HG02610 (cell line): ENCODE results near the gene ANAPC5.
"Not testable (repeated sequence)": the region's sequence is repeated elsewhere in the genome, so short reads cannot be mapped to it uniquely, and the experiment has no call there.

Experiments
- ATAC-seq: cut with Tn5 transposase; IDR thresholded peaks from one replicate; pipeline ENCODE4 v1.9.1; 2021; ENCODE audit warnings: mild to moderate bottlenecking, moderate library complexity; ENCODE audit not compliant: unreplicated experiment

ANAPC5 gene, protein sequence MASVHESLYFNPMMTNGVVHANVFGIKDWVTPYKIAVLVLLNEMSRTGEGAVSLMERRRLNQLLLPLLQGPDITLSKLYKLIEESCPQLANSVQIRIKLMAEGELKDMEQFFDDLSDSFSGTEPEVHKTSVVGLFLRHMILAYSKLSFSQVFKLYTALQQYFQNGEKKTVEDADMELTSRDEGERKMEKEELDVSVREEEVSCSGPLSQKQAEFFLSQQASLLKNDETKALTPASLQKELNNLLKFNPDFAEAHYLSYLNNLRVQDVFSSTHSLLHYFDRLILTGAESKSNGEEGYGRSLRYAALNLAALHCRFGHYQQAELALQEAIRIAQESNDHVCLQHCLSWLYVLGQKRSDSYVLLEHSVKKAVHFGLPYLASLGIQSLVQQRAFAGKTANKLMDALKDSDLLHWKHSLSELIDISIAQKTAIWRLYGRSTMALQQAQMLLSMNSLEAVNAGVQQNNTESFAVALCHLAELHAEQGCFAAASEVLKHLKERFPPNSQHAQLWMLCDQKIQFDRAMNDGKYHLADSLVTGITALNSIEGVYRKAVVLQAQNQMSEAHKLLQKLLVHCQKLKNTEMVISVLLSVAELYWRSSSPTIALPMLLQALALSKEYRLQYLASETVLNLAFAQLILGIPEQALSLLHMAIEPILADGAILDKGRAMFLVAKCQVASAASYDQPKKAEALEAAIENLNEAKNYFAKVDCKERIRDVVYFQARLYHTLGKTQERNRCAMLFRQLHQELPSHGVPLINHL

DNA sequence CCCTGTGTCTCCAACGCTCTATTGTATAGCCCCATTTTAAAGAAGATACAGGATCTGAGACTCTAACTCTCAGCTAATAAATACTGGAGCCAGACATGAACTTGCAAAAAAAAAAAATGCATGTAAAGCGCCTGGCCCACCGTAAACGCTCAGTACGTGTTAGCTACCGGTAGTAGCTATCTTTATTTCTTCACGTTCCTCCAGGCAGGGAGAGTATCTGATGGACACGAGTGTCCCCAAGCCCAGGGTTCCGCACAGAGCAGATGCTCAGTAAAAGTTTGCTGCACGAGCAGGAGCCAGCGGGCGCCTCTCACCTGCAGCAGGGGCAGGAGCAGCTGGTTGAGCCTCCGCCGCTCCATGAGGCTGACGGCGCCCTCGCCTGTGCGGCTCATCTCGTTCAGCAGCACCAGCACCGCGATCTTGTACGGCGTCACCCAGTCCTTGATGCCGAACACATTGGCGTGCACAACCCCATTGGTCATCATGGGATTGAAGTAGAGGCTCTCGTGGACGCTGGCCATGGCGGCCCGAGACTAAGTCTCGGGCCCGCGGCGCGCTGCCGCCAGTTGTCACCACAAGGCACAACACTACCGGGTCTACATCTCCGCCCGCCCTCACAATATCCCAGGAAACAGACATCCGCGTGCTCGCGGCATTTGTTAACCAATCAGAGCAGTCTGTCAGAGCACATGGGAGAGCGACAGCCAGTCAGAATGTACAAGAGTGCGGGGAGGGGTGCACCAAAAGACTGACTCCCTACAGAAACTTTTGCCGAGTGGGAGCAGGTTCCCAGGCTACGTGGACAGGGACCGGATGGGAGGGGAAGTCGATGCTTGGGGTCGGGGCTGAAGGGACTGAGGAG, at the start of gene ANAPC5:
Gene ANAPC5, minus strand, starts transcription at position 592 of the 862 bp plus-strand sequence. Its CDS starts 71 bp downstream, at position 521.
- peak; percentile 99 for ATAC-seq

DNA sequence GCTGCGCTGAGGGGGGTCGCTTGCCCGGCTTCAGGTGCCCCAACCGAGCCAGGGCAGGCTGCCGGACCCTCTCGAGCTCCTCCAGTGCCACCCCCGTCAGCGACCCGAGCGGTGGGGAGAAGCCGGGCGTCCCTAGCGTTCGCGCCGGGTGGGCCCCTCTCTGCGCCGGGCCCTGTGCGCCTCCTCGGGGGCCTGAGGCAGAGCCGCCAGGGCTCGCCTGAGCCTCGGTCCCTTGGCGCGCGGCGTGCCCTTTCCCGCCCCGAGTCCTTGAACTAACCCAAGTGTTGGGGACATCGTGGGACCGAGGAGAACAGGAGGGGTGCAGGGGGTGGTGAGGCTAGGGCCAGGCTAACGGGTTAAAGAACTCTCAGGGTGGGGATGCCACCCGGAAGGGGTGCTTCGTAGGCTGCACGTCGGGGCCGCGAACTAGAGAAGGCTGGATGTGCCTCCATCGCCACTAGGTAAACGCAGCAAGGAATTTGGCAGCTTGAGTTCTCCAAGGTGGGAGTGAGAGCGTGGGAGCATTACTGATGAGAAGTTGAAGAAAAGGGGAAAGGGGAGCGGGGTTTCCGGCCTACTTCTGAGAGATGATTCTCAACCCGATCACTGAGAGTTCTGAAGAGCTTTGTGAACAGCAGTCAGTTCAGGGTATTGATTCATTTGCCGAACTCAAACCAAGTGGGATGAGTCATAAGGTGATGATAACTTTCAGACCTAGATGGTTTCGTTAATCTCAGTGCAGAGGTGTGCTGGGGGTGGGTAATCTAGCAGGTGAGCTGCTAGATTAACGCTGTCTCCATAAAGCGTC, 48.3 kb upstream of the ANAPC5 start:
- peak; percentile 58 for ATAC-seq

DNA sequence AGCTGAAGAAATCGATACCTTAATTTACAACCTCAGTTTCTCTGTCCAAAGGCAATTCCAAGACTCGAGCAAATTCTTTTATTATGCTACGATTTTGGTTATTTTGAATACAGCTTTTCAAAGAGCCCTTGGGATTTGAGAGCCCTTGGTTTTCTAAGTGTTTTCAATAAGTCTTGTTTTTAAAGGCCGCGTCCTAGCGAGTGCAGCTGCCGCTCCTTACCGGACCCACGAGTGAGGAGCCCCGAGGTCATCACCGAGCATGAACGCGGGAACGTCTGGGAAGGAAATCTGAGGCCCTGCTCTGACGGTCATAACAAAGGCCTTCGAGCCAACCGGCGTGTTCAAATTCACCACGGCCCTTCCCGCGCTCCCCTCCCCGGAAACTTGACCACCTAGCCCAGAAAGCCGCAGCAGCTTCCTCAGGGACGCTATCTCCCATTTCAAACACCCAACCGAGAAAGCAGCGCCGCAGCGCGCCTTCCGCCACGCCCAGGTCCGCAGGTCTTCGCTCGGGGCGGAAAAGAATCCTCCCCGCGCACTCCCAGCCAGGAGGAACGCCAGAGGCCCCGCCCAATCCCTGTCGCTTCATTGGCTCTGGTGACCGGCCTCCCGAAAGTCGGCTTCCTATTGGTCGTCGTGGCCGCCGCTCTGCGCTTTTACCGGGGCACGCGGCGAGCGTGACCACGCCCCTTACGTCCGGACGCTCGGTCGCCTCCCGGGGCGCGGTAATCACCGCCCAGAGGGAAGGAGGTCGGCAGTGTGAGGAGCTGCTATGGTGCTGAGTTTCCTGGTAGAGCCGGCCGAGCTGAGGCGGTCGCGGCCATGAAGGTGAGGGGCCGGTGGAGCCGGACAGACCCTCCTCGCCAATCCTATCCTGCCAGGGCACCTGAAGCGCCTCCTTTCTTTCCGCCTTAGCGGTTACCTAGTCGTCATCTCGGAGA, 47.5 kb upstream of the ANAPC5 start, which contains the start of gene RNF34:
Gene RNF34, plus strand, starts transcription at position 728 of the 941 bp plus-strand sequence. Its CDS starts 95 bp downstream, at position 823.
- ATAC-seq = peak; percentile 92

DNA sequence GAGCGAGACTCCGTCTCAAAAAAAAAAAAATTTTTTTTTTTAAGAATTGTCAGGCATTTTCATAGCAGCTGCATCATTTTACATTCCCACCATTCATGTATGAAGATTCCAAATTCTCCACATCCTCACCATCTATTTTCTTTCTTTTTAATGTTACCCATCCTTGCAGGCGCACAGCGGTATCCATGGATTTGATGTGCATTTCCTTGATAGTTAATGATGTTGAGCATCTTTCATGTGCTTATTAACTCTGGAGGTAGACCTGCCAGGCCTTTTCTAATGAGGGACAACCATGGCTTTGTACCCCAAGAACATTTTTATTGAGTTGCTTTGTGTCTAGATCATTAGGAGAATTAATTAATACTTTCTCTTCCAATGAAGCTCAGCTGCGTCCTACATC, 46.1 kb upstream of the ANAPC5 start:
- no peak for ATAC-seq

DNA sequence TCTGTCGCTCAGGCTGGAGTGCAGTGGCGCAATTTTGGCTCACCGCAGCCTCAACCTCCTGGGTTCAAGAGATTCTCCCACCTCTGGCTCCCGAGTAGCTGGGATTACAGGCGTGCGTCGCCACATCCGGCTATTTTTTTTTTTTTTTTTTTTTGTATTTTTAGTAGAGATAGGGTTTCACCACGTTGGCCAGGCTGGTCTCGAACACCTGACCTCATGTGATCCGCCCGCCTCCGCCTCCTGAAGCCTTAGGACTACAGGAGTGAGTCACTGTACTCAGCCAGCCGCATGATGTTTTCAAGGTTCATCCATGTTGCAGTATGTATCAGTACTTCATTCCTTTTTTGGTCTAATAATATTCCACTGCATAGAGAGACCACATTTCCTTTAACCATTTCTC, 45.3 kb upstream of the ANAPC5 start:
- ATAC-seq = no peak

DNA sequence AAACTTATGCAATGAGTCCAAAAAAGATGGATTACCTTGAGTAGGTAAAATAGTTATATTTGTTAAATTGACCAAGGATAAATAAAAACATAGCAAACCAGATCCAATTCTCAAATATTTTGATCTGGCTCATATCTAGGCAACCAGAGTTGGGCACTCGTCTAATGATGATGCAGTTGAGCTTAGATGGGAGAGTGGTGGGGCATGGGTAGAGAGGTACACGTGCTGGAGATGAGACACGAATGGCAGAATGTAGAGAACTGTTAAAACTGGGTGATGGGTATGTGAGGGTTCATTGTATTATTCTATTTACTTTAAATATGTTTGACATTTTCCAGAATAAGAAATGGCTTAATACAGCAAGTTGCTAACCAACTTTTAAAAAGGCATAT, 40.1 kb upstream of the ANAPC5 start:
- ATAC-seq = no peak

DNA sequence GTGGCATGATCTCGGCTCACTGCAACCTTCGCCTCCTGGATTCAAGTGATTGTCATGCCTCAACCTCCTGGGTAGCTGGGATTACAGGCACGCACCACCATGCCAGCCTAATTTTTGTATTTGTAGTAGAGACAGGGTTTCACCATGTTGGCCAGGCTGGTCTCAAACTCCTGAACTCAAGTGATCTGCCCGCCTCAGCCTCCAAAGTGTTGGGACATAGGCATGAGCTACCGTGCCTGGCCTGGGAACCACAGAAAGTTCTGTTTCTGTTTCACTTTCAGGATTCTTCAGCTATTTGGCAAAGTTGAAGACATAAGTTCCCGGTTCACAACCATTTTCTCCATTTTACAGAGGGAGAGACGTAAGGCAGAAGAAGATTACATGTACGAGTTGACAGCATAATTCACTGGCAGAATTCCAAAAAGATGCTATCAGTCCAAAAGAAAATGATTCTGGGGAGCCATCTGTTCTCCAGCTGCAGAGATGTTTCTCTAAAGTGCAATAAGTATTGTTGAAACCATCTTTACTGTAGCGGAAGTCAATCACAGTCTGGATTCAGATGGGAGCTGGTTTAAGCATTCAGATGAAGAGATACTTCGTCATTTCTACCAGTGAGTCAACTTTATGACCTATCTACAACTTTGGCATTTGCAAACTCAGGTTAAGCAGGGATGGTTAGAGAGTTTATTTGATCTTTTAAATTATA, 39.6 kb upstream of the ANAPC5 start:
- no peak for ATAC-seq

DNA sequence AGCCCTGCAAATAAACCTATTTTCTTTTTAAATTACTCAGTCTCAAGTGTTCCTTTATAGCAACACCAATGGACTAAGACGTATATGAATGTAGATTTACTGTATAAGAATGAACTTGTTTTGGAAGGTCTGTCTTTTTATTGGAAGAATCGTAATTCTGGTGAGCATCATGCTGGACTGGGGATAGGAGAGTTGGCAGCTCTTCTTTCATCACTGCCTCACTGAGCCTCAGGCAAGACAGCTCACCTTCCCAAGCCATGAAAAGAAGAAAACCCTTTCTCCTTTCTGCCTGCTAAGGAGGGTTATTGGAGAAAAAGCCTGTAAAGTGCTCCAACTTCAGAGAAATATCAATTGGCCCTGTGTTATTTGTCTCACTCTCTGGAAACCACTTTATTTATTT, 38.6 kb upstream of the ANAPC5 start:
- no peak for ATAC-seq

DNA sequence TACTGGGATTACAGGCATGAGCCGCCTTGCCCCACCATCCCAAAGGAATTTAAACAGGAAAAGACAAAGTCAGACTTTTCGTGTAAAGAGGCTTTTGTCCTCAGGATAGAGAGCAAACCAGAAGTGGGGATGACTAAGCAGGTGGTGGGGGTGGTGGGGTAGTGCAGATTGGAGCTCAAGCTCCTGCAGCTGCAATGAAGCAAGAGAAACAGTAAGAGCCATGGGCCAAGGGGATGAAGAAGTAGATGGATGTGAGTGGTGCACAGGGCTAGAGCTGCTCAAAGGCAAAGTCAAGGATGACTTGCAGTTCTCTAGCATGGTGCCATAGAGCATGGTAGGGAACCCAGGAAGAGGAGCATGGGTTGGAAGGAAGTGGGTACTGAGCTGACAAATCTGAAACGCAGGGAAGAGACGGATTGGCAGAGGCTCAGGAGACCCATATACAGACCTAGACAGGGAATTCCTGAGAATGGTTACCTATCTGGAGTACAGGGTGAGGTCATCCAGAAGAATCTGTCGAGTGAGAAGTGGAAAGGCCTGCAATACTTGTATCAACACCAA, 36.3 kb upstream of the ANAPC5 start:
- no peak for ATAC-seq

DNA sequence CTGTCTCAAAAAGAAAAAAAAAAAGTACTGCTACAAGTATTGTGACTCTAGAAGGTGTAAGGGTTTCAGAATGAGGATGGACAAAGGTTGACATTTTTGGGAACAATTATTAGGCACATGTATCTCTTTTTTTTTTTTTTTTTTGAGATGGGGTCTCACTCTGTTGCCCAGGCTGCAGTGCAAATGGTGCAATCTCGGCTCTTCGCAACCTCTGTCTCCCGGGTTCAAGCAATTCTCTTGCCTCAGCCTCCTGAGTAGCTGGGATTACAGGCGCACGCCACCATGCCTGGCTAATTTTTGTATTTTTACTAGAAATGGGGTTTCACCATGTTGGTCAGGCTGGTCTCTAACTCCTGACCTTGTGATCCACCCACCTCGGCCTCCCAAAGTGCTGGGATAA, 32.7 kb upstream of the ANAPC5 start:
- not testable (repeated sequence) for ATAC-seq

DNA sequence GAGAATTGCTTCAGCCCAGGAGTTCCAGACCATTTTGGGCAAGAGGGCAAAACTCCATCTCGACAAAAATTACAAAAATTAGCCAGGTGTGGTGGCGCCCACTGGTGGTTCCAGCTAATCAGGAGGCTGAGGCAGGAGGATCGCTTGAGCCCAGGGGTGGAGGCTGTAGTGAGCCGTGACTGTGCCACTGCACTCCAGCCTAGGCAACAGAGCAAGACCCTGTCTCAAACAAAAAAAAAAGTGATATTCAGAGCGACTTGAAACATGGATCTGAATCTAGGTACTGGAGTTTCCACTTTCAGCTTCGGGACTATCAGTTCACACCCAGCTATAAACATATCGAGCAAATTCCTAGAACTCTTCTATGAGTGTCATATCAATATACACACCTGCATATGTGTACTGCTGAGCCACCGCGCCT, 31.4 kb upstream of the ANAPC5 start:
- no peak for ATAC-seq

DNA sequence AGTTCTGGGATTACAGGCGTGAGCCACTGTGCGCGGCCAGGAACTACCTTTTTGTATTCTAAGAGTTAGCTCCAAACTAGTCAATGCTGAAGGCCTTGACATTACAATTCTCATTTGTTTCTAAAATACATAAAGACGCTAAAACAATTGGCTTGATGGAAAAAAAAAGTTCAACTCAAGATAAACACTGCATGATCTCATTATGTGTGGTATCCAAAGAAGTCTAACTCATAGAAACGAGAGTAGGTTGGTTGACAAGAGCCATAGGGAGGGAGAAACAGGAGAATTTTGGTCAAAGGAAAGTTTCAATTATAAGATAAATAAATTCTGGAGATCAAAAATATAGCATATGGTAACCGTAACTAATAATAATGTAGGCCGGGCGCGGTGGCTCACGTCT, 27.7 kb upstream of the ANAPC5 start:
- ATAC-seq = no peak

DNA sequence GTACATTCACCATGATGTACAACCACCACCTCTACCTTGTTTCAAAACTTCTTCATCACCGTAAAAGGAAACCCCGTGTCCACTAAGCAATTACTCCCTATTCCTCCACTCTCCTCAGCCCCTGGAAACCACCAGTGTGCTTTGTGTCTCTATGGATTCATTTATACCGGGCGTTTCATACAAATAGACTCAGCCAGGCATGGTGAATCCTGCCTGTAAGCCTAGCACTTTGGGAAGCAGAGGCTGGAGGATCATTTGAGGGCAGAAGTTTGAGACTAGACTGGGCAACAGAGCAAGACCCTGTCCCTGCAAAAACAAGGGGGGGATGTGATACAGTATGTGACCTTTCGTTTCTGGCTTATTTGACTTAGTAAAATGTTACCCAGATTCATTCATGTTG, 26.5 kb upstream of the ANAPC5 start:
- ATAC-seq = no peak

DNA sequence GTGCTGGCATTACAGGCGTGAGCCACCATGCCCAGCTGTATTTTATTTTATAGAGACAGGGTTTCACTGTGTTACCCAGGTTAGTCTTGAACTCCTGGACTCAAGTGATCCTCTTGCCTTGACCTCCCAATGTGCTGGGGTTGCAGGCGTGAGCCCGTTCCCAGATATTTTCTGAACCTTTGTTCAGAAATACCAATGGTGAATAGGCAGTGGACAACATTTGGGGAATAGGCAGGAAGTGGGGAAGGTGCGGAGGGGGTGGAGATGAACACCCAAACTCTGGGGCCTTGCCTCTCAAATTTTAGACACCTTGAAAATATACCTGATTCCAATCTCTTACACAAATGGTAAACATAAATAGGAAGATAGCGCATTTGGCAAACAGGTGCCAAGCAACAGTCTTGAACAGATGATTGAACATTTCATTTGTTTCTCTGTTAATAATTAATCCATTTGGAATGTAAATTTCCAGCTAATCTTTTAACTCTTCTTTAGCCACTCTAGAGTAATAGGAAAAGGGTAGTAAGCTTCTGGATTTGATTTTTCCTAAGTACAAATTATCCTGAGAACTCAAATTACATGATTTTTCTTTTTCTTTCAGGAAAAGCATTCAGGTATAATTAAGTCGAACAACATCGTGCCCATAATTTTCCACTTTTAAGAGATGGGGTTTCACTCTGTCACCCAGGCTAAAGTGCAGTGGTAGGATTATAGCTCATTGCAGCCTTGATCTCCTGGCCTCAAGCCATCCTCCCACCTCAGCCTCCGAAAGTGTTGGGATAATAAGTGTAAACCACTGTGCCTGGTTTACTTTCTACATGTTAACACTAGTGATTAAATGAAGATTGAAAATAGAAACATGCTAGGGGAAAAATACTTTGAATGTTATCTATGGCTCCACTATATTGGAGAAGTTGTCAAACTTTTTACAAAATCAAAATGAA, 24.8 kb upstream of the ANAPC5 start:
- ATAC-seq = no peak

DNA sequence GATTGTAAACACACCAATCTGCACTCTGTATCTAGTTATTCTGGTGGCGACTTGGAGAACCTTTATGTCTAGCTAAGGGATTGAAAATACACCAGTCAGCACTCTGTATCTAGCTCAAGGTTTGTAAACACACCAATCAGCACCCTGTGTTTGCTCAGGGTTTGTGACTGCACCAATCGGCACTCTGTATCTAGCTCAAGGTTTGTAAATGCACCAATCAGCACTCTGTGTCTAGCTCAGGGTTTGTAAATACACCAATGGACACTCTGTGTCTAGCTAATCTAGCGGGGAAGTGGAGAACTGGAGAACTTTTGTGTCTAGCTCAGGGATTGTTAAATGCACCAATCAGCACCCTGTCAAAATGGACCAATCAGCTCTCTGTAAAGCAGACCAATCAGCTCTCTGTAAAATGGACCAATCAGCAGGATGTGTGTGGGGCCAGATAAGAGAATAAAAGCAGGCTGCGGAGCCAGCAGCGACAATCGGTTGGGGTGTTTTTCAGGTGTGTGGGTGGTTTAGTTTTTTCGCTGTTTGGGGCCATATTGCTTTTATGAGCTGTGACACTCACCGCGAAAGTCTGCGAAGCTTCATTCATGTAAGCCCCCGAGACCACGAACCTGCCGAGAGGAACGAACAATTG, 22.9 kb upstream of the ANAPC5 start:
- ATAC-seq = not testable (repeated sequence)

DNA sequence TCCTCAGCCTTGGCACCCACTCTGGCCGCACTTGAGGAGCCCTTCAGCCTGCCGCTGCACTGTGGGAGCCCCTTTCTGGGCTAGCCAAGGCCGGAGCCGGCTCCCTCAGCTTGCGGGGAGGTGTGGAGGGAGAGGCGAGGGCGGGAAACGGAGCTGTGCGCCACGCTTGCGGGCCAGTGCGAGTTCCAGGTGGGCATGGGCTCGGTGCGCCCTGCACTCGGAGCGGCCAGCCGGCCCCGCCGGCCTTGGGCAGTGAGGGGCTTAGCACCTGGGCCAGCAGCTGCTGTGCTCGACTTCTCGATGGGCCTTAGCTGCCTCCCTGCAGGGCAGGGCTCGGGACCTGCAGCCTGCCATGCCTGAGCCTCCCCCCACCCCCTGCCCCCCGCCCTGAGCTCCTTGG, 22.1 kb upstream of the ANAPC5 start:
- ATAC-seq = not testable (repeated sequence)

DNA sequence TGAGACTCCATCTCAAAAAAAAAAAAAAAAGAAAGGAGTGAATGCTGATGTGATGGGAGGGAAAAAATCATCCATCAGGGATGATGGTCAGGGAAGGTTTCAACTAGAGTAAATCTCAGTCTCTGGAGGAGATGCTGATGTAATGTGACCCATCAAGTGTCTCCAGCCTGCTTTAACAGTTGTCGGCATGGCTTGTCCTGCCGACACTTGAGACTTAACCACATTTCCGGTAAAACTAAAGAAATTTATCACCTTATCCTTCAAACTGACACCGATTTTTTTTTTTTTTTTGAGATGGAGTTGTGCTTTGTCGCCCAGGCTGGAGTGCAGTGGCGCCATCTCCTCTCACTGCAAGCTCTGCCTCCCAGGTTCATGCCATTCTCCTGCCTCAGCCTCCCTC, 21.5 kb upstream of the ANAPC5 start:
- ATAC-seq = no peak
